ENCODE results near the gene TMOD1.
"Not testable (repeated sequence)": the region's sequence is repeated elsewhere in the genome, so short reads cannot be mapped to it uniquely, and the experiment has no call there.

The TMOD1 gene

DNA sequence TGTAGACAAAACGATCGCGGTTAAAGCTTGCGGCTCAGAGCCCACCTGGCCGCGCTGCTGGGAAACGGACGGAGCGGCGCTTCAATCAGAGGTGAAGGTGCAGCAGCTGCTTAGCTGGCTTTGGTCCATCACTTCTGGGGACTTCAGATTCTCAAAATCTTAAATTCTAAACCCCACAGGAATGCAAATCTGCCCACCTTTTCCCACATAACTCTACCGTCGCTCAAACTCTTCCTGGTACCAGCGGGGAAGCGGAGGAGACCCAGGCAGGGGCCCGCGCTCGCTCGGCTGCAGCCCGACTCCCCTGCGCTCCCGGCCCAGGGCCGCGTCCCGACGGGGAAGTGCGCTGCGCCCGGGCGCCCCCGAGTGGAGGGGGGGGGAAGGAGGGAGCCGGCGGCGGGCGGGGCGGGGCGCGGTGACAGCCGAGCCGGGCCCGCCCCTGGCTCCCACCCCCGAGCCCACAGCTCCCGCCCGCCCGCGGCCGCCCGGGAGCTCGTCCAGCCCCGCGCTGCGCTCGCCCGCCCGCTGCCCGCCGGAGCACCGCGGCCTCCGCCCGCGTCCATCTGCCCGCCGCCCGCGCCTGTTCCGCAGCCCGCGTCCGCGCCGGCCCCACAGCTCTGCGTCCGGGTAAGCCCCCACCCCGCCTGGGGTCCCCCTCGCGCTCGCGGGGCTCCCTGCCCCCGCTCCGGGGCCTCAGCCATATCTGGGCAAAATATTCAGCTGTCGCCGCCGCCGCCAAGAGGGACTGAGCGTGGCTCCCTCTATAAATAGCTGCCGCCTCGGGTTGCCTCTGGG is at the start of gene TMOD1:
TSS of gene TMOD1 (plus strand) at position 490 of the 795 bp plus-strand sequence. CDS start 22,523 bp downstream, outside the sequence.
- peak; percentile 5 to 24 for DNase-seq

- DNase-seq = not testable (repeated sequence)
Measured at GRCh38 chr9:97453573-97453972, 47.9 kb upstream of the TMOD1 start.

GRCh38 chr9:97456841-97457240 is 44.6 kb upstream of the TMOD1 start:
- not testable (repeated sequence) for DNase-seq

DNA sequence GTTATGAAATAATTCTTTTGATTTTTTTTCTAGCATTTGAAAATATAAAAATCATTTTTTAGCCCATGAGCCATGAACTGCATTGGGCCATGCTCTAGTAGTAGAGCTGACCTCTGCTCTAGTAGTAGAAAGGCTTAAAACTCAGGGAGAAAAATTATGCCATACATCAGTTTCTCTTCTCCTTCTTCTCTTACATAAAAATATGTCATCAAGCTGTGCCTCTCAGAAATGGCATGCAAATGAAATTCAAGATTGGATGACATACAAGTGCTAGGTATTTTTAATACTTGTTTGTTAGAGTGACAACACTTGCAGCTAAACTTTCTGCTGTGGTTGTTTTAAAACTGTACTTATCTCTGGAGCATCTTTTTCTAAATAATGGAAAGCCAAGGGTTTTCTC is 42.1 kb upstream of the TMOD1 start:
- DNase-seq = no peak

DNA sequence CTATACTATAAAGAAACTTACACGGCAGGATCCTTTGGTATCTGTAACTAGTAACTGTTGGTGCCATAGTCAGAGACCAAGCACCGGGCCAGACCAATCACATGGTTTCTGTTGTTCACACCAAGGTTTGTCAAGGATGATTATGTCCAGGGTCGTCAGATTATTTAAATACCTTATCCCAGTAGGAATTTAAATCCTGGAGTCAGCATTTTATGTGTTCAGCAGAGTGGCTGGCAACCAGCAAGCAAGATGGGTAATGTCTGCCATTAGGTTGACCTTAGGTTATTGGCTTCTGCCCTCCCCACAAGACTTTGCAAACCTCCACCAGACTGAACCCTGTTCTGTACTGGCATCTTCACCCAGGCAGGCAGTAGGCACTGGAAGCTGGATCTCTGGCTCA is 39.3 kb upstream of the TMOD1 start:
- DNase-seq = no peak

DNA sequence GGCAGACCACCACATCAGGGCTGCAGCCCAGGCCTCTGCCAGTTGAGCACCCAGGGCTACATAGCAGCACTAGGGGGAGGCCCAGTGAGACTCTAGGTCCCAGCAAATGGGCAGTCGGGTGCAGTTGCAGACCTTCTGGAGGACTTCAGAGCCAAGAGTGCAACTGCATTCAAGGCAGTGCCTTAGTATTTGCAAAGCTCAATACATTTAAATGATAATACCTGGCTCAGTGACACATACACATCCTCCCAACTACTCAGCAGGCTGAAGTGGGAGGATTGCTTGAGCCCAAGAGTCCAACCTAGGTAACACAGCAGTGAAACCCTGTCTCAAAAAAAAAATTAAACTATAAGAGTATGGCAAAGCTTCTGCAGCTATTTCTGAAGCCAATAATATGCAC is 38.6 kb upstream of the TMOD1 start:
- no peak for DNase-seq

DNA sequence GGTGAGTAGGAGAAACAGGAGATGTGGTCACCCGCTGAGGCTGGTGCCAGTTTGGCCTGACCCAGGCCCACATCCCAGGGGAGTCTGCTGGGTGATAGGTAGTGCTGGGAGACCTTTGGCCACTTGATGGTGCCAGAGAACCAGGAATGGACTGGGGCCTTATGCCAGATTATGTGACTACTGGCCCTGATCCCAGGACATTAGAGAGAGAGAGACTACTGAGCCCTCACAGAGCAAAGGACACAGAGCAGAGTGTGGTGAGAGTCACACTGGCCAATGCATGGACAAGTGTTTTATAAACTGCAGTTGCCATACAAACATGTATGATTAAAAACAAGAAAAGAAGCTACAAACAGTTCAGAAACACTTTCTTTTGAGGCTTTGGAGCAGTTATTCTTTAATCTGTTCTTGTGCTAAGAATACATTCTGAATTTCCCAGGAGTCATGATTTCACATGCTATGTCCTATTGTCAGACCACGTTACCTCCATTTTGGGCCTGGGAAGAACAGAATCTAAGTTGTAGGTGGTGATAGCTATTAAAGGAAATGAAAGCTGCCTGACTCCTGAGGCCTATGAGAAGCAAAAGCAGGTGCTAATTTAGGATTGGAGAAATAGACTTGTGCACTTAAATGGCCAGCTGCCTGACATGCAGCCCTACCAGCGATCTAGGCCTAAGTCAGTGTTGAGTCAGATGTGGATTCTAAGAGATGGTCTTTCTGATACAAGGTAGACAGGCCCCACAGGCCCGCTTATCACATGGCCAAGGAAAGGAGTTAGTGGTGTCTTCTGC is 32.6 kb upstream of the TMOD1 start:
- peak in 1 of 2 donors; percentile 45 for DNase-seq

DNA sequence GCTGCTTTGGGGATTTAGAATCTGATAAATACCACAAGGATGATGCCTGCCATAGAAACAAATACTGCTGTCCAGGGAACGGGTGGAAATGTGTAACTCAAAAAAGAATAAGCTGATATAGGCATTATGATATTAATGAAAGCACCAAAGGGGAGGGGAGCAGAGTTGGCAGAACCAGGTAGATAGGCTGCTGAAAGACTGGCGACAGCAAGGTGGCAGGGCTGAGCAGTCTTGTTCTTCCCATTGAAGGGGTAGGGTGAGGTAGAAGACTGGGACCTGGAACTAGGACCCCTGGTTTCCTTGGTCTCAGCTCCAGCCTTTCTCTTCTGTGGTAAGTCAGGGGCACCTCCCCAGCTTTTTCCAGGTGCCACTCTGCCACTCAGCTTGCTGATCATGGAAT is 31.4 kb upstream of the TMOD1 start:
- no peak for DNase-seq

GRCh38 chr9:97473717-97474116 is 27.7 kb upstream of the TMOD1 start:
- no peak for DNase-seq

DNA sequence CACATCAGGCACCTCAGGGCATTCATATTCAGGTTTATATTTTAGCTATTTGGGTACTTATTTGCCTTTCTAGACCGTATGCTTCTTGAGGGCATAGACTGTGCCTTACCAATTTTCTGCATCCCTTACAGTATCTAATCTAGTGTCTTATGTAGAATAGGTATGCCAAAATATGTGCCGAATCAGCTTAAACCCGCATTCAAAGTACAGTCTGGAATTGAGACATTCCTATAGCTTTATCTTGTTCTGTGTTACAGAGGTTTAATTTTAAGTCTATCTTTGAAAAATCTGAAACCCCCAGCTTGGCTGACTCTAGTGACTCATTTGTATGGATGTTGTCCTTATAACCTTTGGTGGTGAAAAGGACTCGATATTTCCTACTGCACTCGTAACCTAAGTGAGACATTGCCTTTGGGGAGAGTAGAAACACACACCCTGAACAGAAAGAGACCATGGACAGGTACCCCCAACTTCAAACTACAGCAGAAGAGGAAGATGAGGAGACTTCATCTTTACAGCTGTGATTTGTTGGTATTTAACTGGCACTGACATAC is 27.0 kb upstream of the TMOD1 start:
- no peak for DNase-seq

DNA sequence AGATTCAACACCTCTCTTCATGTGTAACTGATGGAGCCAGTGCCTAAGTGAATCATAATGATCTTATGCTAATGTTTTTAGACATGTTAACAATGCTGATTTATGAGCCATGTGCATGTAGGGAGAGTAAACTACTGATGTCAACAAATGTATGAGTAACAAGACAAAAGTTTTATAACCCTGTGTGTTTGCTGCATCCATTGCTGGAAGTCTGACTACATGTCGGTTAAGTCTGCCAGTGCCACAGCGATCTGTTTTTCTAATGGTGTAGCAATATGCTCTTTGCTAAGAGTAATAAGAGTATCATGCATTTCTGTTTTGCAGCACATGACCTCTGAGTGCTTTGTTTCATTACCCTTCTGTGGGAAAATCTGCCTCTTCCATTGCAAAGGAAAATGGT is 26.4 kb upstream of the TMOD1 start:
- no peak for DNase-seq

DNA sequence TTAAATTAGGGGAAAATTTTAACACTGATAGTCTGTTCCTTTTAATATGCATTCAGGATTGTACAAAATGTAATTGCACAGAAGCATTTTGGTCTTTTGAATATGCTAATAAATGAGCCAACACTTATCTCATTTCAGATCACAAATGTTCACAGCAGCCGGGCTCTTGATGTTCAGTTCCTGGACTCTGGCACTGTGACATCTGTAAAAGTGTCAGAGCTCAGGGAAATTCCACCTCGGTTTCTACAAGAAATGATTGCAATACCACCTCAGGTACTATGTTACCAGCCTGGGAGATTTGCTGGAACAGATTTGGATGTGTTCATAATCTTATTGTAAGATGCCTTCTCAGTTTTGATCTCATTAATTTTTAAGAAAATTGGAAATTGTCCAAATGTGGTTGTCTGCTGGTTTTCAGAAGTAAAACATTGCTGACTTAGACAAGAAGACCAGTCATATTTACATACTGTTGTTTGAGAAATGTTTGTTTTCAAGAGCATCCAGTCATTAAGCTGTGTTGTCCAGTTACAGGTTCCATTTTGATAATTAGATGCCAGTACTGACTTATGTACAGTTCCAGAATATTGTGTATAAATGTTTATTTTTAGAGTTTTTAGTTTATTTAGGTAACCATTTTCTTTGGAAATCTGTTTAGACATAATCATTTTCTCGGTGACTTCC is 23.0 kb upstream of the TMOD1 start:
- DNase-seq = no peak

DNA sequence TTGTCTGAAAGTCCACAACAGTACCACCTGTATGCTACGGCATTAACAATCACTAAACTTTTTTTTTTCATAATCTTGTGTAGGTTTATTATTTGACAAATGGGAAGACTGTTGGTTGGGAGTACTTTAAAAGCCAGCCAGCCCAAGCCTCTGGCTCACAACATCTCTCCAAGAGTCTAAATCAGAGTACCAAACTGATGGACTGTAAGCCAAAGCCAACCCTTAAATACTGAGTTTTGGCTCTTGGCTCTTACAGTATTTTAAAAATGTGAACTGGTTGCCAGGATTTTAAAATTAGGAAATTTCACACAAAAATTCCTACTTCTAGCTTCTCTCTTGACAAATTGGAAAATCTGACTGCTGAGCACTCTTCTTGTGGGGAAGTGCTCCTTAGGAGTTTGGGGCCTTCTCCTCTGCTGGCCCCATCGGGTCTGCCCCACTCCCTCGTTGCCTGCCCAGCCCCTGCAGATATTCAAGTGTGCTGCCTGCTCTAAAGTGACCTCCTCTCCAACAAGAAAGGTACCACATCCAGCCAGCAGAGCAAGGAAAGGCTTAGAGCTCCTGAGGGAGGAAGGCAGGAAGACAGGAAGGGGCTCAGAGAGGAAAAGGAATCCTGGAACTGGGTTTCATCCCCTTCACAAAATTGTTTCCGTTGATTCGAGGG is 21.8 kb upstream of the TMOD1 start:
- no peak for DNase-seq

DNA sequence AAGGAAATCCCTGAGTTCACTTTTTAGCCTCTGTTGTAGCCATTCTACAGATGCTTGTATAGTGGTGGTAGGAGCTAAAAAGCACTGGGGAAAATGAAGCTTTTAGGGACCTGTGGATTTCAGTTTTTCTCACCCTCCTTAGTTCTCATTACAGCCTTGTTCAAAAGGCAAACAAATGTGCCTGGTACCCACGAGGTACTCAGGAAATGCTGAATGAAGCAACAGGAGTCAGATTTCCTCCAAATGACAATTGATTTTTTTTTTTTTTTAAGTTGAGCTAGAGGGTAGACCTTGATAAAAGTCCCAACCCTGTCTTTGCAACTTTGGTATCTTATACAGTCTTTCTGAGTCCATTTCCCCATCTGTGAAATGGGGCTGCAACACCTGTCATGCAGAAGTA is 21.3 kb upstream of the TMOD1 start:
- no peak for DNase-seq

- no peak for DNase-seq
Measured at GRCh38 chr9:97480749-97481148, 20.7 kb upstream of the TMOD1 start.

GRCh38 chr9:97484134-97484533 is 17.3 kb upstream of the TMOD1 start:
- DNase-seq = no peak

DNA sequence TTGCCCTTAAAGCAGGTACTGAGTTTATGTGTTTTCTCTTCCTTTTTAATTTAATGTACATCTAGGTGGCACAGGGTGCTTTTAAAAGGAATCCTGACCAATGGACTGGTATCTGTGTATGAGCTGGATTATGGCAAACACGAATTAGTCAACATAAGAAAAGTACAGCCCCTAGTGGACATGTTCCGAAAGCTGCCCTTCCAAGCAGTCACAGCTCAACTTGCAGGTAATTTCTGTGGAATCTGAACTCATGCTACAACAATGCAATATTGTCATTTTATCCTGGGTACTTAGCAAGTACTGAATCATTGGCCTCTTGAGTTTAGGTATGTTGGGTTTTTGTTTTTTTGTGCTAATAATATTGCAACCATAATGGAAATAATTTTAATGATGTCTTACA is 14.4 kb upstream of the TMOD1 start:
- DNase-seq = no peak

- DNase-seq = no peak
Measured at GRCh38 chr9:97487861-97488260, 13.6 kb upstream of the TMOD1 start.

GRCh38 chr9:97491216-97491999 is 10.1 kb upstream of the TMOD1 start:
- no peak for DNase-seq

- not testable (repeated sequence) for DNase-seq
Measured at GRCh38 chr9:97497558-97498375, 3.7 kb upstream of the TMOD1 start.

GRCh38 chr9:97498846-97499245 is 2.6 kb upstream of the TMOD1 start:
- not testable (repeated sequence) for DNase-seq
